GM19463 (cell line): ENCODE data around the gene DARS2.
"Not testable (repeated sequence)": the region's sequence is repeated elsewhere in the genome, so short reads cannot be mapped to it uniquely, and the experiment has no call there.

Experiments
- ATAC-seq: cut with Tn5 transposase; IDR thresholded peaks from one replicate; pipeline ENCODE4 v1.9.1; 2021; ENCODE audit warnings: mild to moderate bottlenecking, moderate library complexity; ENCODE audit not compliant: unreplicated experiment

Gene DARS2

DNA sequence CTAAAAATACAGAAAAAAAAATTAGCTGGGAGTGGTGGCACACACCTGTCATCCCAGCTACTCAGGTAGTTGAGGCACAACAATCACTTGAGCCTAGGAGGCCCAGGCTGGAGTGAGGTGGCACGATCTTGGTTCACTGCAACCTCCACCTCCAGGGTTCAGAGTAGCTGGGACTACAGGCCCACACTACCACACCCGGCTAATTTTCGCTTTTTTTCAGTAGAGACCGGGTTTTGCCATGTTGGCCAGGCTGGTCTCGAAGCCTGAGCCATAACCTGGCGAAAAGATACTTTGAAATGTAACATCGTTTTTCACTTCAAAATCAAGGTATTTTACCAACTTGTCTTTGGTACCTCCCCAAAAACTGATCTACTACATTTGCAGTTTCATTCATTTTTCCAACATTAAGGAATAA is 37.3 kb downstream of the DARS2 start:
- no peak for ATAC-seq

DNA sequence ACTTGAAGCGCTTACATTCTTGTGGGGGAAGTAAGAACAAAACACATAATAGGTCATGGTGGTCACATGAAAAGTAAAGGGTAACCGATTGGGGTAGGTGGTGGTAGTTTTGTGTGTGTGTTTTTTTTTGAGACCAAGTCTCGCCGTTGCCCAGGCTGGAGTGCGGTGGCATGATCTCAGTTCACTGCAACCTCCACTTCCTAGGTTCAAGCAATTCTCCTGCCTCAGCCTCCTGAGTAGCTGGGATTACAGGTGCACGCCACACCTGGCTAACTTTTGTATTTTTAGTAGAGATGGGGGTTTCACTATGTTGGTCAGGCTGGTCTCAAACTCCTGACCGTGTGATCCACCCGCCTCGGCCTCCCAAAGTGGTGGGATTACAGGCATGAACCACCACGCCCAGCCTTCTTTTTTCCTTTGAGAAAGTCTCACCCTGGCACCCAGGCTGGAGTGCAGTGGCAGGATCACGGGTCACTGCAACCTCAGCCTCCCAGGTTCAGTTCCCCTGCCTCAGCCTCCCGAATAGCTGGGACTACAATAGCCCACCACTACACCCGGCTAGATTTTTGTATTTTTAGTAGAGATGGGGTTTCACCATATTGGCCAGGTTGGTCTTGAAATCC is 37.8 kb downstream of the DARS2 start:
- ATAC-seq = not testable (repeated sequence)

DNA sequence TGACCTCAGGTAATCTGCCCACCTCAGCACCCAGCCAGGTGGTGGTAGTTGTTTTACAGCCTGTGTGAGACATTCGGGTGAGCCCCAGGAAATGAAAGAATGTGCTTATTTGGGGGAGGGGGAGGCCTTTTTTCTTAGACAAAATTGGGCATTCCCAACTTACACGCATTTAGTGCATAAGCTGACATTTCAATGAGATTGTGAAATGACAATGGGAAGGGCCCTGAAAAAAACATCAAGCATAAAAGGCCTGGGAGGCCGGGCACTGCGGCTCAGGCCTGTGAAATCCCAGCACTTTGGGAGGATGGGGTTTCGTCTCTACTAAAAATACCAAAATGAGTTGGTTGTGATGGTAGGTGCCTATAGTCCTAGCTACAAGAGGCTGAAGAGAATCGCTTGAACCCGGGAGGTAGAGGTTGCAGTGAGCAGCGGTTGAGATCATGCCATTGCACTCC is 38.3 kb downstream of the DARS2 start:
- no peak for ATAC-seq

DNA sequence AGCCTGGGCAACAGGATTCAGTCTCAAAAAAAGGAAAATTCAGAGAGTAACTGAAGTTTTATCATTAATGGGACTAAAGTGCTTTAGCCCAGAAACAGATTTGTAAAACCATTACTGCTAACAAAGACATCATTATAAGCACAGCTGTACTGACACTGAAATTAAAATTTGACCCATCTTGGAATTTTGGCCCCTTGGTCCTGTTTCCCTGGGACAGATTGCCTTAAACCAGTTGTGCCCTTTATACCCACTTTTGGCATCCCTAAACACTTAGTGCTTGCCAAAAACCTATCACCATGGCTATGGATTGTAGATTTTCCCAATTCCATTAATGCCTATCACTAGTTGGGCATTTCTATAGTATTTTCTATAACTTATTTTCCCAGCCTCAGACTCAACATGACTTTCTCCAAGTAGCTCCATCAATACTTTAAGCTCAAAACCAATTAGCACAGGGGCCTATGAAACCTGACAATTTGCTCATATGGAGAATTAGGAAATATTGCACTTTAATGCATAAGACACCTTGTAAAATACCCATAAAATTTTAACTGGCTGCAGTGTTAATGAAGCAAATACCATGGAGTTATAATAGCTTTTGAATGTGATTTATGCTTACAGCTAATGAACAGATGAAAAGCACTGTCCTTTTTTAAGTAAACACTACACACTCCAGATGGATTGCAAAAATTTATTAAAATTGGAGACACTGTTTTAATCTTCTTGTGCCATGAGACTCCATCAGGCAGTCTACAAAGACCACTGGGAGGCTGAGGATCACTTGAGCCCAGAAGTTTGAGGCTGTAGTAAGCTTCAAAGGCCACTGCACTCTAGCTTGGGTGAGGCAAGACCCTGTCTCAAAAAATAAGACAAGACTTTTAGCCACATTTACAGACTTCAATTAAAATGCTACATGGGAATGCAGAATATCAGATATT is 39.0 kb downstream of the DARS2 start:
- ATAC-seq = no peak

DNA sequence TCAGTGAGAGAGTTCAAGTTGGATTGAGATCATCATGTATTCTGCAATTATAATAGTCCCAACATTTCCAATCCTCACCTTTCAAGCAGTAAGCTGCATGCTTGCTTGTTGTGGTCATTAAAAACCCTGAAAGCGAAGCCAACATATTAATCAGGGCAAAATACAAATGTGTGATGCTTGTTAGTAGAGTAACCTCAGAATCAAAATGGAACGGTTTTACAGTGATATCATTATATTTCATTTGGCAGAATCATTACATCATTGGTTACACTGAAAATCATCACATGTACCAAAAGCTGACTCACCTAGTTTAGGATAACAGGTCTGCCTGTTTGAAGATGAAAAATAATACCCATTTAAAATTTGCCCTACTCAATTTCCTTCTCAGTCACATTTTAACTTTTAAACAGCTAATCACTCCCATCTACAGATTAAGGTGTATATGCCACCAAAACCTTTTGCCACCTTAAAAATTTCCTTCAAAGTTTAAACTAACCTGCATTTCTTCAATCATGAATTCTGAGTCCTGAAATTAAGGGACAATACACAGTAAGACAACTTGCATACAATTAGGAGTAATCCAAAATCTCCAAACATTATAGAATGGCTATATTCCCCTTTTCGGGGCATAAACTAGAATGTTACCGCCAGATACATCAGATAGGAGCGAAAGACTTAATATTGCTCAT is 39.9 kb downstream of the DARS2 start:
- no peak for ATAC-seq

DNA sequence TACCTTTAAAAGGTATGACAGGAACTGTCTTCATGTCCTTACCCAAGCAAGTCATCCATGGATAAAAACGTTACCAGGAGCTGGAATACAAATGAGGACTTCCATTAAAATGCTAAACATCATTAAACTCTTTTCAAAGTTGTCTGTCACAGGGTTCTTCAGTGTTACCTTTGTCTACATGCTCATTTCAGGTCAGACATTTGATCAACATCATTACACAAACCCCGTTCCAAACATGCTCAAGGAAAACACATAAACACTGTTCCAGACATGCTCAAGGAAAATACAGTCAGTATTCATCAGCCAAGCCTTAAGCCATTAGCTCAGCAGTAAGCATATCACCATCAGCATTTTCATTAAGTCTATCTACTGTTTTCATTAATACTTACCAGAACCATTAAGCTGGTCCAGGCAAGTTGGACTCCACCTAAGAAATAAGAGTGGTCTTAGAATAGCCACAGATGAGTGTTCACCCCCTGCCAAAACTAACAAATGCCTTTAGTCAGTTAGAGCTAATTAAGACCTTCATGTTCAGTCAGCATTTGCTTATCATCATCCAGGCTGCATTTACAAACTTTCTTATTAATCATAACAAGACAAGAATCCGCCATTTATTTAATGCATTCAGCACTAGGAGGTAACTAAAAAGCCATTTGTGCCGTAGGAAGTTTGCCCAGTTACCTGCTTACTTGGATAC is 41.1 kb downstream of the DARS2 start:
- no peak for ATAC-seq

DNA sequence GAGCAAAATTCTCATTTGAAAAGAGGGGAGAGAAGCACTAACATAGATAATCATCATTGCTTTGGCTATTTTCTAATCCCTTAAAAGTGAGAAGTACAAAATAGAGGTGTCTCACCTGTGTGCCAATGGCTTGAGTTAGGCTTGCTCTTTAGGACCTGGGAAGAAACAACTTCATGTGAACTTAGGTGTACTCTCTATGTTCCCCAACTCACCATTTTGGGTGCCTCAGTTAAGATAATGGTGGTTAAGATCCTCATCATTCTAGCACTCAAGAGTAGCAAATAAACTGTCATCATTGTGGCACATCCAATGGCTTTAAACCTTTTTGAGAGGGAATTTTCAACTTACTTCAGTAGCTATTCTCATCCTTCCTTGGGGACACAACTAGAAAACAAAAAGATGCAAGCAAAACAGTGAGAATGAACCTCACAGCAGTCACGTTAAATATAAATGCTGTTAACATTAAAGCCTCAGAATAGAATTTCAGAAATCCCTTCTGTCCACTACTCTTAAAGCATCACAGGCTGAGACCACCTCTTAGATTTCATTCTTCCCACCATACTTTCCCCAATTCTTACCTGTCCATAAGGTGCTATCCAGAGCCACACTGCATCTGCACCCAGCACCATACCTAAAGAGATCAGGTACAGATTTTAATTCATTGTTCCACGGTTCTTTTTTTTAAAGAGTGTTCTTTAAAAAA is 42.1 kb downstream of the DARS2 start:
- no peak for ATAC-seq

DNA sequence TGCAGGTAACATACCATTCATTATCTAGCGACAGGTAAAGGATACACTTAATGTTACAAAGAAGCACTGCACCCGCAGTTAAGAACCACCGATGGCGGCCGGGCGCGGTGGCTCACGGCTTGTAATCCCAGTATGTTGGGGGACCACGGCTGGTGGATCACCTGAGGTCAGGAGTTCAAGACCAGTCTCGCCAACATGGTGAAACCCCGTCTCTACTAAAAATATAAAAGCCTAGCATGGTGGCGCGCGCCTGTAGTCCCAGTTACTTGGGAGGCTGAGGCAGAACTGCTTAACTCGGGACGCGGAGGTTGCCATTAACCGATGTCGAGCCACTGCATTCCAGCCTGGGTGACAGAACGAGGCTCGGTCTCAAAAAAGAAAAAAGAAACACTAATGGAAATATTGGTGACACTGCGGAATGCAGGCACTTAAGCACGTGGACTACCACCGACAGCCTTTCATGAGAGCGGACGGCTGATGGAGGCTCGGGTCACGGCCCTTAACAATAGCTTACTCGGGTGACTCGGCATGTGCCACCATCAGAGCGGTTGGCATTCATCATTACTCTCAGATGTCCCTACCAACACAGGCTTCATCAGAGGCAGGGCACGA is 42.8 kb downstream of the DARS2 start:
- no peak for ATAC-seq

DNA sequence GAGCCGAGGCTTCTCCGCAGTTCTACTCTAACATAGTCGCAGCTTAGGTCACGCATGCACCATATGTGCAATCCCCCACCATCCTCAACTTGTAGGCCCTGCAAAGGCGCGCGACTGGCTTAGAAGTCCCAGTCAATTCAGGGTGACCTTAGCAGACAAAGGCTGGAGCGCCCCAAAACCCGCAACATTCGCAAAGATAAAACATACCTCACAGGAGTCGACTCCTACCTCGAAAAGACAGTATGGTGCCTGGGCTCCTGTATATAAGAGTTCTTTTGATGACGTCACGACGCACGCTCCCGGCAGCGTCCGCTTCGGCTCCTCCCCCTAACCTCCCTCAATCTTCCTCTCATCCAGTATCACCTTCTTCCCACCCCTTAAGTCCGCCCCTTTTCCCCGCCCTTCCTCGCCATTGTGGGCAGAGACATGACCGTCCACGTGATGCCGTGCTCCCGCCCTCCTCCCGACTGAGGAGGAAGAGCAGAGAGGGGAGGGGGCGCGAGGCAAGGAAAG is 43.3 kb downstream of the DARS2 start, which contains the start of gene GAS5:
Gene GAS5 (minus strand): TSS at position 237 of the 513 bp plus-strand sequence.
- ATAC-seq = peak; percentile 60

DNA sequence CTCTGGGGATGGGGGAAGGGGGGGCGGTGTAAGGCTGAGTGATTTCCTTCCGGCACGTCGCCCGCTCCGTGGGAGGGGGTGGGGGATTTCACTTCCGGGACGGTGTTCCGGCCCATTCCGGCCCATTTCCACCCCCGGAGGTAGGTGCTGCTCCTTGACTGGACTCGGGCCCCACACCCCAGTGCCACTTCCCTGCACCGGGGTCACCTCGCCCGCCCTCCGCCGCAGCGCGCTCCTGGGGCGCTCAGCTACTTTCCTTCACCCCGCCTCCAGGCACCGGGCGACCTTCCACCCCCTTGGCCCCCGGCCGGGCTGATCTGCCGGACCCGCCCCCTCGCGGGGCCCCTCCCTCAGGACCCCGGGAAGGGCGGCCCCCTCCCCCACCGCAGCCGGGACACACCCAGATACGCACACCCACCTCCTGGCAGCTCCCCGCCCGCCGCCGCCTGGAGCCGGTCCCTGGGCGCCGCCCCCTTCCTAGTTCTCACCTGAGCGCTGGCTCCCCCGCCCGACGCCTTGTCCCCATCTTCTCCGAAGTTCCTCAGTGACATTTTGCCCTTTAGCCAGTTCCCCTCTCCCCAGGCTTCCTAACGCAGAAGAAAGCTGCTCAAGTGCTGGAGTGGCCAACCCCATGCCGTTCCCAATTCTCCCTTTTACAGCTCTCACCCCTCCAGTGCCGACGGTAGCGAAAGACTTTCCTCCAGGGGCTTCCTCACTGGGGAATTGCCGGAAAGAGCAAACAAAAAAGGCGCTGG is 44.0 kb downstream of the DARS2 start, which contains the start of gene ZBTB37:
Gene ZBTB37 (plus strand): TSS at position 115 of the 755 bp plus-strand sequence. CDS start 1,846 bp downstream, outside the sequence.
- ATAC-seq = peak; percentile 65

DNA sequence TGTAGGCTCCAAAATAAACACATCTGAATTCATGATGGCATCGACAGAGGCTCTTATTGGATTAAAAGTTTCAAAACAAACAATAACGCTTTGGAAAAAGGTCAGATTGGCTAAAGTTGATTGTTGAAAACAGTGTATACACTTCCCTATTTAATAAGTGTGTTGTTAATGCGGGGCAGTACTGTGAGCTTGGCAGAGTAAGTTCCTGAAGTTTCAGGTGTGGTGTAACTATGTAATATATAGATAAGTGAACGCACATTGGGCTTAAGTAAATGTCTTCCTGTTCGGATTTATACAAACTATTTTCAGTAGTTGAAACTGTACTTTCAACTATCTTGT is 44.5 kb downstream of the DARS2 start:
- ATAC-seq = no peak

DNA sequence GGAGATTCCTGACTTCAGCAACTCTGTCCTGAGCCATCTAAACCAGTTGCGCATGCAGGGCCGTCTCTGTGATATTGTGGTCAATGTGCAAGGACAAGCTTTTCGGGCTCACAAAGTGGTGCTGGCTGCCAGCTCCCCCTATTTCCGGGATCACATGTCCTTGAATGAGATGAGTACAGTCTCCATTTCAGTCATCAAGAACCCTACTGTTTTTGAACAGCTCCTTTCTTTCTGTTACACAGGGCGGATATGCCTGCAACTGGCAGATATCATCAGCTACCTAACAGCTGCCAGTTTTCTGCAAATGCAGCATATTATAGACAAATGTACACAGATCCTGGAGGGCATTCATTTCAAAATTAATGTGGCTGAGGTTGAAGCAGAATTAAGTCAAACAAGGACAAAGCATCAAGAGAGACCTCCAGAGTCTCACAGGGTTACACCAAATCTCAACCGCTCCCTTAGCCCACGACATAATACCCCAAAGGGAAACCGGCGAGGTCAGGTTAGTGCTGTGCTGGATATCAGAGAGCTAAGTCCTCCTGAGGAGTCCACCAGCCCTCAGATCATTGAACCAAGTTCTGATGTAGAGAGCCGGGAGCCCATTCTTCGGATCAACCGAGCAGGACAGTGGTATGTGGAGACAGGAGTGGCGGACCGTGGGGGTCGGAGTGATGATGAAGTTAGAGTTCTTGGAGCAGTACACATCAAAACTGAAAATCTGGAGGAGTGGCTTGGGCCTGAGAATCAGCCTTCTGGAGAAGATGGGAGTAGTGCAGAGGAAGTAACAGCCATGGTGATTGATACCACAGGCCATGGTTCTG is 46.0 kb downstream of the DARS2 start:
- peak; percentile 19 for ATAC-seq

DNA sequence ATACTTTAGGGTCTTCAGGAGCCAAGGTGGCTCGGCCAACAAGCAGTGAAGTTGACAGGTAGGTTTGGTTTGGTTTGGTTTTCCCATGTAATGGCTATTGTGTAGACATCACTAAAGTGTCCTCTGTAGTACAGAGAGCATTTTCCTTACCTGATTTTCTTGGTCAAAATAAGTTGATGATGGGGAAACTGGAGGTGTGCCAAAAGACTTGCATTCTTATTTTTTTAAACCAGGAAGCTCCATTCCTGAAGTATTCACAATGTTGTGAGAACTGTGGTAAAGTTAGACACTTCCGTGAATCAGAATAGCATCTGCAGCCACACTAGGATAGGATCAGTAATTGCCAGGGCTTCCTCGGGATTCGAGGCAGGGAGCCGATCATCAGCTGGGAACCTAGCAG is 46.6 kb downstream of the DARS2 start:
- no peak for ATAC-seq

DNA sequence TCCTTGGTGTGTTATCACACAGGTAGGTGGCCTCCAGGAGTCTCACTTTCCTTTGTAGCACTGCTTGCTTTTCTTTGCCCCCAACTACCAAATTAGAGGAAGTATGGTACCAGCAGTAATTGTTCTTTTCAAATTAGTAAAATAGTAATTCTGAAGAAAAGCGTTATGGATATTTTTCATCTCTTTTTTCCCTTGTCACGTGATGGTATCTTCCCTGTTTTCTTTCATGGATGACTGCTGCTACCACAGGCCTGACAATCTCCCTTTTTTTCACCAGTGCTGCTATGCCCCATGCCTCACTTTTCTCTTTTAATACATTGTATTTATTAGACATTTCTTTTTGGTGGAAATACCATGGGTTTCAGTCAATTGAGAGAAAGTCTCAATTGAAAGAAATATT is 47.0 kb downstream of the DARS2 start:
- no peak for ATAC-seq

DNA sequence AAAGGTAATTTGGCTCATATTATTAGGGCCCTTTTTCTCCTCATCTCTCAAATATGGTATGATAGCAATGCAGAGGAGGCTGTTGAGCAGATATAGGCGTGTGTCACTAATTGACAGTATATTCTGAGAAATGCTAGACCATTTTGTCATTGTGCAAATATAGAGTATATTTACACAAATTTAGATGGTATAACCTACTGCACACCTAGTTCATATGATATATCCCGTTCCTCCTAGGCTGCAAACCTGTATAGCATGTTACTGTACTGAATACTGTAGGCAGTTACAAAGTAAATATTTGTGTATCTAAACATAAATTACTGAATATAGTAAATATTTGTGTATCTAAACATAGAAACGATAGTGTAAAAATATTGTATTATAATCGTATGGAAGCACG is 52.3 kb downstream of the DARS2 start:
- no peak for ATAC-seq

DNA sequence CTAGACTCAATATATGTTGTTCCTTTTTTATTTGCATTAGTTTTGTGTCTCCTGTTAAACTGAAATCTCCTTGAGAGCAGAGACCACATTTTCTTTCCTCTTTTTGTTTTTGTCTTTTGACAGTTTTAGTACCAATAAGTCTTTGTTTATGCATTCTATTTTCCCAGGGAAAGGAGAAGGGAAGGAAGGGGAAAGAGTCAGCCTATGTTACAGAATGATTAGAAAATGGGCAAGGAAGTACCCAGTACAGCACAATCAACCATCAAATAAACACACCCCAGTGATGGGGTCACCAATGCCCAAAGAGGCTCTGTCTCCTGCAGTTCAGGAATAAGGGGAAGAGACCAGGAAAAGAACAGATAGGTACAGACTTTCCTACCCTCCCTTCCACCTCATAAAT is 53.8 kb downstream of the DARS2 start:
- no peak for ATAC-seq

DNA sequence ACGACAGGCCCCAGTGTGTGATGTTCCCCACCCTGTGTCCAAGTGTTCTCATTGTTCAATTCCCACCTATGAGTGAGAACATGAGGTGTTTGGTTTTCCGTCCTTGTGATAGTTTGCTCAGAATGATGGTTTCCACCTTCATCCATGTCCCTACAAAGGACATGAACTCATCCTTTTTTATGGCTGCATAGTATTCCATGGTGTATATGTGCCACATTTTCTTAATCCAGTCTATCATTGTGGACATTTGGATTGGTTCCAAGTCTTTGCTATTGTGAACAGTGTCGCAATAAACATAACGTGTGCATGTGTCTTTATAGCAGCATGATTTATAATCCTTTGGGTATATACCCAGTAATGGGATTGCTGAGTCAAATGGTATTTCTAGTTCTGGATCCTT is 56.6 kb downstream of the DARS2 start:
- not testable (repeated sequence) for ATAC-seq

DNA sequence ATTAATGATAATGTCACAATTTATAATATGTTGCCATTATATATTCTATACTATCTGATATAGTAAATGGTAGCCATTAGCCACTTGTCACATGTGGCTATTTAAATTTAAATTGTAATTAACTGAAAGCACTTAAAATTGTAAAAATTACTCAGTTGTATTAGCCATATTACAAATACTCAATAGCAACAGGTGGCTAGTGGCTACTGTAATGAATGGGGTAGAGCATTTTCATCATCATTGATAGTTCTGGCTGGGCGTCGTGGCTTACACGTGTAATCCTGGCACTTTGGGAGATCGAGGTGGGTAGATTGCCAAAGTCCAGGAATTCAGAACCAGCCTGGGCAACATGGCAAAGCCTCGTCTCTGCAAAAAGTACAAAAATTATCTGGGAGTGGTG is 60.2 kb downstream of the DARS2 start:
- no peak for ATAC-seq
